Measurements from ENCODE around the gene QSOX2.

The QSOX2 gene

DNA sequence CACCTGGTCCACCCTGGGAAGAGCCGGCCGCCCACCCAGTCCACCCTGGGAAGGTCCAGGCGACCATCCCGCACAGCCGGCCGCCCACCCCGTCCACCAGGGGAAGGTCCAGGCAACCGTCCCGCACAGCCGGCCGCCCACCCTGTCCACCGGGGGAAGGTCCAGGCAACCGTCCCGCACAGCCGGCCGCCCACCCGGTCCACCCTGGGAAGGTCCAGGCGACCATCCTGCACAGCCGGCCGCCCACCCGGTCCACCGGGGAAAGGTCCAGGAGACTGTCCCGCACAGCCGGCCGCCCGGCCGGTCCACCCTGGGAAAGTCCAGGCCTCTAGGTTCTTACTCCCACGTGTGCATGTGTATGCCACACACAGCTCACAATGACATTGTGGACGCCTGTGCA lies 6.7 kb upstream of the QSOX2 start:
- Mint-ChIP-seq H3K4me3 (no peak overlapping the region), H3K4me1 (peaks cover 11% of the 10 kb centered on the region), H3K27me3 (peaks cover 41% of the 10 kb centered on the region), H3K9me3 (no peaks in the 10 kb centered on the region), H3K27ac (no peak overlapping the region), H3K36me3 (no peaks in the 10 kb centered on the region)
- no peak for ATAC-seq

DNA sequence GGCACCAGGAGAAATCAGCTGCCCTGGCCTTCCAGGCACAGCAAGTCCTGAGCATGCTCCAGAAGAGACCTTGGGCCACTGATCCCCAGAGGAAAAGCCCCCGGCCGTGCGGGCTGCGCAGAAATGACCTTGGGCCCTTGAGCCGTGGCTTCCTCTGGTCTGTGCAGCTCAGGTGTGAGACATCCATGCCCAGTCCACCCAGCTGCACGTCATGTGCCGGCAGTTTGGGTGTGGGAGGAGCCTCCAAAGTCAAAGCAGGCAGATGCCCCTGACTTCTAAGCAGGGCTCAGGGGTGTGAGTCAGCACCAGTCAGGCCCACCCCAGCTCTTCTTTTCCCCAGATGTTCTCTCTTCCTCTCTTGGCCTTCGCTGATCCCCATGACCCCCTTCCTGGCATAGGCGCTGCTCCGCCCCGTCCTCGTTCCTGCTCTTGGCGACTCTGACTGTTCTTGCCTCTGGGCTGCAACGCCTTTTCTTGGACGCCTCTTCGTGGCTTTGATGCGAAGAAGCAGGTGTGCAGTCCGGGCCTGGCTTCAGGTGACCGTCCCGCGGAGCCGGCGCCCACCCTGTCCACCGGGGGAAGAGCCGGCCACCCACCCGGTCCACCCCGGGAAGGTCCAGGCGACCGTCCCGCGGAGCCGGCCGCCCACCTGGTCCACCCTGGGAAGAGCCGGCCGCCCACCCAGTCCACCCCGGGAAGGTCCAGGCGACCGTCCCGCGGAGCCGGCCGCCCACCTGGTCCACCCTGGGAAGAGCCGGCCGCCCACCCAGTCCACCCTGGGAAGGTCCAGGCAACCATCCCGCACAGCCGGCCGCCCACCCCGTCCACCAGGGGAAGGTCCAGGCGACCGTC lies 5.9 kb upstream of the QSOX2 start:
- Mint-ChIP-seq H3K4me1 (peaks cover 11% of the 10 kb centered on the region), H3K27me3 (peaks cover 37% of the 10 kb centered on the region), H3K36me3 (no peaks in the 10 kb centered on the region), H3K9me3 (no peaks in the 10 kb centered on the region), H3K27ac (no peak overlapping the region), H3K4me3 (no peak overlapping the region)
- no peak for ATAC-seq

GRCh38 chr9:136250676-136251075 lies 5.1 kb upstream of the QSOX2 start:
- Mint-ChIP-seq H3K36me3 (no peaks in the 10 kb centered on the region), H3K27me3 (peaks cover 28% of the 10 kb centered on the region), H3K4me3 (no peak overlapping the region), H3K9me3 (no peaks in the 10 kb centered on the region), H3K4me1 (peaks cover 15% of the 10 kb centered on the region), H3K27ac (no peak overlapping the region)
- ATAC-seq: no peak

- Mint-ChIP-seq H3K4me1 (peaks cover 10% of the 10 kb centered on the region), H3K27me3 (peaks cover 22% of the 10 kb centered on the region), H3K9me3 (no peaks in the 10 kb centered on the region), H3K27ac (no peak overlapping the region), H3K36me3 (no peaks in the 10 kb centered on the region), H3K4me3 (no peak overlapping the region)
- ATAC-seq: no peak
Observed at GRCh38 chr9:136249877-136250559, 4.4 kb upstream of the QSOX2 start.

- peaks cover 13% of the 10 kb centered on the region for H3K4me1 Mint-ChIP-seq
- H3K4me3 Mint-ChIP-seq: no peak overlapping the region
- H3K27ac Mint-ChIP-seq: no peak overlapping the region
- H3K27me3 Mint-ChIP-seq: peaks cover 14% of the 10 kb centered on the region
- no peaks in the 10 kb centered on the region for H3K36me3 Mint-ChIP-seq
- no peaks in the 10 kb centered on the region for H3K9me3 Mint-ChIP-seq
- no peak for ATAC-seq
Observed at GRCh38 chr9:136248951-136249876, 3.6 kb upstream of the QSOX2 start.

DNA sequence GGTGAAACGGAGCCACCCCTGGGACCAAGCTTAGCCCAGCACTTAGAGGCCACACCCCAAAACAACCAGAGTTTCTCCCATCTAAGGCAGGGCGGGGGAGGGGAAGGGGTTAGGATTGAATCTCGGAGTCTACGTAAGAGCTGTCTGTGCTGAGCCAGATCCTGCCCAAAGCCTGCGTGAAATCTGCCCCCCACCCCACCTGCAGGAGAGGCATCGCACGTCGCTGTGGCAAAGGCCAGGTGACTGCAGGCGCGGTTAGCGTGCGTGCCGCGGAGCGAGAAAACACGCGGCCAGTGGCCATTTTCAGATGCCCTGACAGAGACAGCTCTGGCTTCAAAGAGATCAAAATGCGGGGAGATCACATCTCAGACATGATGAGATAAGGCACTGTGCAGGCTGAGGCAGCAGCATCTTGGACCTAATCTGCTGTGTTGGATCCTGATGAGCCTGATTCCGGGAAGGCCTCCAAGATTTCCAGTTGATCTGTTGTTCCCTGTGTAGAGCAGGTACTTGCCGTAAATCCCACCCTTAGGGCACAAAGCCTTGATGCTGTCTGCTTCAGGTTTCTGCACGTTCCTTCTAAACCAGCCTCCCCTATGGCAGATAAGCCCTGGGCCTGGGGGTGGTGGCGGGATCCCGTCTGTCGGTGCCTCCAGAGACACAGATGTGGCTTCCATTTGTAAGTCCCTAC lies 2.5 kb upstream of the QSOX2 start:
- H3K4me3 Mint-ChIP-seq: no peak overlapping the region
- ATAC-seq: no peak
- no peak overlapping the region for H3K27ac Mint-ChIP-seq

DNA sequence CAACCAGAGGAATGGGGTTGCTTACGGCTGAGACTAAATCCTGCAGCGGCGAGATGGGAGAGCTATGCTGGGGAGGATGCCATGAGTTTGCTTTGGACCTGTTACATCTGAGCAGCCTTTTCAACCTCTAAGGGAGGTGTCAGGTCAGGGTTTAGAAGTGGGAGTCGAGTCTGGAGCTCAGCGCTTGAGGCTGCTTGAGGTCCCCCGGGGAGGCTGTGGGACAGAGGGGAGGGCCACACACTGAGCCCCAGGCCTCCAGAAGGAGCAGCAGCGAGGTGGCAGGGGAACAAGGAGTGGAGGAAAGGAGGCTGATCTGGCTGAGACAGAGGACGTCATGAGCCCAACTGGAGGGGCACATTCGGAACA lies 1.9 kb upstream of the QSOX2 start:
- H3K4me3 Mint-ChIP-seq: no peak overlapping the region
- no peaks in the 10 kb centered on the region for H3K9me3 Mint-ChIP-seq
- H3K27me3 Mint-ChIP-seq: peaks cover under 1% of the 10 kb centered on the region
- no peak overlapping the region for H3K27ac Mint-ChIP-seq
- H3K4me1 Mint-ChIP-seq: peaks cover 30% of the 10 kb centered on the region
- ATAC-seq: no peak
- peaks cover 10% of the 10 kb centered on the region for H3K36me3 Mint-ChIP-seq

More for the DNA sequence above, 2.5 kb upstream of the QSOX2 start:
- H3K36me3 Mint-ChIP-seq: peaks cover 7% of the 10 kb centered on the region
- no peaks in the 10 kb centered on the region for H3K9me3 Mint-ChIP-seq
- peaks cover 24% of the 10 kb centered on the region for H3K4me1 Mint-ChIP-seq
- peaks cover 6% of the 10 kb centered on the region for H3K27me3 Mint-ChIP-seq

DNA sequence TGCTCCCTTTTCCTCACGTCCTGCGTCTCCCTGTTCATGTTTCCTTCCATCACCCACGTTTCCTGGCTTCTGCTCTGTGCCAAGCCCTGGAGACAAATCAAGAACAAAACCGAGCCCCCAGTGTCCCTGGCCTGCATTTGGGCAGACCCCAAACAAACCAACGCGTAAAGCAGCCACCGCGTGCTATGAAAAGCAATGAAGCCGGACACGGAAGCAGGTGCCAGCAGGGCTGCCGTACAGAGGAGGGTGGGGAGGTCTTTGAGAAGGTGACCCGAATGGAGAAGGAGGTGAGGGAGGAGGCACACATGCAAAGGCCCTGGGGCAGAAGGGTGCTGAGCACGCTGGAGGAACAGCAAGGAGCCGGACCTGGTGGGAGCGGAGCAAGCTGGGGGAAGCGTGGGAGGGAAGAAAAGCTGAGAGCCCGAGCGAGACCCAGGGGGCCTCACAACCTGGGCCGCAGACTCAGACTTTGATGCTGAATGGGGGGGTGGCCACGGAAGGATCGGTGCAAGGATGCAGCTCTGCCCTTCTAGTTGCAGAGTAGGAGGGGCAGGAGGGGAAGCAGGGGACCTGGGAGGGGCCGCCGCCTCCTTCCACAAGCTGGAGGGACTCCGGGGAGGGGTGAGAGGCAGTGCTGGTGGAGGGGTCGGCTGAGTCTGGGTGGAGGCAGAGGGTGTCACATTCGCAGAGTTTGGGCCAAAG lies 1.4 kb upstream of the QSOX2 start:
- Mint-ChIP-seq H3K4me3 (no peak overlapping the region), H3K4me1 (peaks cover 35% of the 10 kb centered on the region), H3K36me3 (peaks cover 14% of the 10 kb centered on the region), H3K27ac (no peak overlapping the region), H3K27me3 (no peaks in the 10 kb centered on the region), H3K9me3 (no peaks in the 10 kb centered on the region)
- no peak for ATAC-seq

DNA sequence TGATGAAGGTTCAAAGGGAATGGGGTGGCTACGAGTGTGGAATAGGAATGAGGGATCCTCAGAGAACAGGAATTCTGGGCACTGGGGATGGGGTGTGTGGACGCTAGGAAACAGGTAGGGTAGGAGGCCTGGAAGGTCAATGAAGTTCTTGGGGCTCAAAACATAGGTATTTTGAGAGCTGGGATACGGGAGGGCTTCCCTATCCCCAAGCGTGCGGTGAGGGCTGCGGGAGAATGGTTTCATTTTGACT lies 718 bp downstream of the QSOX2 start:
- ATAC-seq: no peak
- Mint-ChIP-seq H3K4me3 (peak overlapping the region; percentile 95), H3K9me3 (no peaks in the 10 kb centered on the region), H3K4me1 (peaks cover 56% of the 10 kb centered on the region), H3K27ac (peak overlapping the region; percentile 93), H3K36me3 (peaks cover 29% of the 10 kb centered on the region), H3K27me3 (no peaks in the 10 kb centered on the region)

- ATAC-seq: peak; percentile 79
- peak overlapping the region; percentile 95 for H3K4me3 Mint-ChIP-seq
- H3K9me3 Mint-ChIP-seq: no peaks in the 10 kb centered on the region
- no peaks in the 10 kb centered on the region for H3K27me3 Mint-ChIP-seq
- peaks cover 29% of the 10 kb centered on the region for H3K36me3 Mint-ChIP-seq
- H3K27ac Mint-ChIP-seq: peak overlapping the region; percentile 93
- H3K4me1 Mint-ChIP-seq: peaks cover 62% of the 10 kb centered on the region
Observed at GRCh38 chr9:136244122-136244968, 1.3 kb downstream of the QSOX2 start.

DNA sequence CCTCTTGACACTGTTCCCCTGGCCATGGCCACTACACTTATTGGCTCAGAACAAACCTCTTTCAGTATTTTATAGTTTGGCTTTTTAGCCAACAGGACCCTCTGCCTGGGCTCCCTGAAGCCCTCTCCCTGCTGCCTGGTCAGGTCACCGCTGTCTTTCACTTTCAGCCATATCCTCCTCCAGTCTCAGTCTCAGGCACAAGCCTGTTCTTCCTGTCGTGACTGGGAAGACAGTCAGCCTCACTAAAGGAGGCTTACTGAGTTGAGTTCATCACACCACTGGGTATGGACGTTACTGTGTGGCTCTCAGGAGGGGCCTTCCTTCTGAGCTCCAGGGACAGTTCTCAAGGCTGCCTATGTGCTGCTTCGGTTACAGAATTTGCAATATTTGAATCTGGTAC lies 2.0 kb downstream of the QSOX2 start:
- Mint-ChIP-seq H3K27ac (peak overlapping the region; percentile 93), H3K4me1 (peaks cover 69% of the 10 kb centered on the region), H3K4me3 (peak overlapping the region; percentile 95), H3K9me3 (no peaks in the 10 kb centered on the region), H3K36me3 (peaks cover 29% of the 10 kb centered on the region), H3K27me3 (no peaks in the 10 kb centered on the region)
- no peak for ATAC-seq

DNA sequence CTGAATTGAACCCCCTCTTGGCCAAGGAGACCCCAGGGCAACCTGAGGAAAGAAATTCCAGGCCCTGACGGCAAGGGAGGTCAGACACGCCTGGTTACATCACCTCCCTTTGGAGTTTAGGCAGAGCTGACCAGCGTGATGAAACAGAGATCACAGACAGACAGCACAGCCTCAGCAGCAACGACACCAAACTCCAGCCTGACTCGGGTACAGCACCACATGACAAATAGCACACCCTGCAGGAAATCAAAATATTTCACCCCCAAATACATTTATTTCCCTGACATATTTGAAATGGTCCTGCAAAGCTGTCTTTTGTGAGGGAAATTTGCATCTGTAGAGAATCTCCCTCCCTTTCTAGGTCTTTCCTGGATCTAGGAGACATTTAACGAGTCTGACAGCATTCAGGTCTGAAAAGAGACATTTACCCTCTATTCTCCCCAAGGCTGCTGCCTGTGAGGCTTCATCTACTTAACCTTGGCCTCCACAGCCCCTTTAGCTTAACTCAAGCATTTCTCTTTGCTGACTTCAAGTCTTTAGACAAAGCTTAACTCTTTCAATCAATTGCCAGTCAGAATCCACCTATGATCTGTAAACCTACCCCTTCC lies 2.6 kb downstream of the QSOX2 start:
- H3K36me3 Mint-ChIP-seq: peaks cover 29% of the 10 kb centered on the region
- no peaks in the 10 kb centered on the region for H3K27me3 Mint-ChIP-seq
- peak overlapping the region; percentile 93 for H3K27ac Mint-ChIP-seq
- H3K9me3 Mint-ChIP-seq: no peaks in the 10 kb centered on the region
- ATAC-seq: no peak
- H3K4me1 Mint-ChIP-seq: peaks cover 75% of the 10 kb centered on the region
- peak overlapping the region; percentile 95 for H3K4me3 Mint-ChIP-seq

DNA sequence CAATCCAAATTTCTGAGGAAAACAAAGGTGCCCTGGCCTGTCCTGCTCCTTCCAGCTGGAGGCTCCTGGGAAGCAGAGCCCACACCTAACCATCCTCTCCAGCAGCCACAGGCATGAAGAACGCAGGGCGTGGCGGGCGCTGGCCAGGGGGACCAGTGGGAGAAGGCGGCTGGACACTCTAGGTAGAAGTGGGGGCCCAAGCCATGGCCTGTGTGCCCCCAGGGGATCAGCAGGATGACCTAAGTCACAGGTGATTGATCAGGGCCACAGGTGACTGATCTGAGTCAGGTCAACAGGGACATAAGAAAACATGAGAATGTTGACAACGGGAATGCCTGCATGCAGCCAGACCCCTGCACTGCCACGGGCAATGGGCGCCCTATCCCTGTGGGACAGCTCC lies 3.4 kb downstream of the QSOX2 start:
- peak overlapping the region; percentile 93 for H3K27ac Mint-ChIP-seq
- peaks cover 29% of the 10 kb centered on the region for H3K36me3 Mint-ChIP-seq
- no peaks in the 10 kb centered on the region for H3K27me3 Mint-ChIP-seq
- H3K4me3 Mint-ChIP-seq: peak overlapping the region; percentile 95
- no peaks in the 10 kb centered on the region for H3K9me3 Mint-ChIP-seq
- peaks cover 82% of the 10 kb centered on the region for H3K4me1 Mint-ChIP-seq
- no peak for ATAC-seq
